SK-N-MC (cell line): ENCODE results near the gene BMP10.

ENCODE experiments used
- DNase-seq: peaks from one replicate; pipeline ENCODE4 v3.0.0-alpha.2; 2011; ENCODE audit warnings: low read depth, low spot score
- H3K27ac ChIP-seq: fragments of 200-600 bp; sonication (generic); 2 replicates; pipeline ENCODE4 v1.5.1; 2016; ENCODE audit warnings: mixed run types
- H3K36me3 ChIP-seq: fragments of 200-600 bp; sonication (generic); 2 replicates; pipeline ENCODE4 v1.6.1; 2017; ENCODE audit warnings: antibody characterized with exemption, low read length, mixed read lengths; ENCODE audit not compliant: insufficient read depth
- H3K4me3 ChIP-seq: fragments of 200-600 bp; sonication (generic); 2 replicates; pipeline ENCODE4 v1.5.1; 2016
- H3K9ac ChIP-seq: fragments of 200-600 bp; sonication (generic); 2 replicates; pipeline ENCODE4 v1.8.0; 2017; ENCODE audit warnings: mixed run types, mixed read lengths; ENCODE audit not compliant: insufficient read length
- H3K9me3 ChIP-seq: fragments of 200-600 bp; sonication (generic); 2 replicates; pipeline ENCODE4 v1.6.1; 2017; ENCODE audit warnings: low read depth, mild to moderate bottlenecking, antibody characterized with exemption, low read length, moderate library complexity, mixed read lengths
- EZH2 ChIP-seq: fragments of 200-600 bp; sonication (generic); IDR thresholded peaks from one replicate; pipeline ENCODE4 v1.6.1; 2017; ENCODE audit warnings: antibody characterized with exemption
- FOXP2 ChIP-seq: optimal IDR thresholded peaks from 2 replicates; pipeline ENCODE3; 2011; ENCODE audit warnings: mild to moderate bottlenecking, moderate library complexity; ENCODE audit not compliant: insufficient read depth; ENCODE audit errors: extremely low read length, control extremely low read depth
- POLR2AphosphoS5 ChIP-seq: IDR thresholded peaks from 2 replicates; pipeline ENCODE4 v1.6.1; 2012; ENCODE audit warnings: mild to moderate bottlenecking, low read depth, low read length, borderline replicate concordance

Gene BMP10

DNA sequence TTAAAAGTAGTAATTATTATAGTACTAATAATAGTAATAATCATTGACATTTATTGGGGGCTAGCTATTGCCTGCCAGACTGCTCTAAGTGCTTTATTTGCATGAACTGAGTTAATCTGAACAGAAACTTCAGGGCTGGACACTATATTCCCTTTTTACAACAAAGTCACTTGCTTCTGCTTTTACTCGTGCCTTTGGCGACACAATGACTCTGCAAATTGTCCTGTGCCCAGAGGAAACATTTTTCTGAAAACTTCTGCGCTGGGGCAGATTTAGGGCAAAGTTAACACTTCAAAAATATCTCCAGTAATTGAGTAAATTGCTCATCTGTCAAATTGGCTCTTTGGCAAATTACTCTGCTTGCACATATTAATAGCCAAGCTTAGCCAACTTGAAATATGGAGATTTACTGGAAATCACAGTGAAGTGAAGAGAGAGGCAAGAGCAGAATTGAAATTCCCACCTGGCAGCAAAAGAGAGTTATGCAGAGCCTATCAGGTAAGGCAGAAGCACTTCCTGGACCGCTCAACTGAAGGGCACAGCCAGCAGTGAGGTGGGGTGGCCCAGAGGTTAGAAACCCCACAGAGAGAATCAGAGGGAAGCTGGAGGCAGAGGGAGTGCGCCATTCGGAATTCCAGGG lies 36.3 kb downstream of the BMP10 start:
- no peak for DNase-seq
- Histone ChIP-seq H3K9ac (no peak overlapping the region), H3K27ac (no peak overlapping the region)

DNA sequence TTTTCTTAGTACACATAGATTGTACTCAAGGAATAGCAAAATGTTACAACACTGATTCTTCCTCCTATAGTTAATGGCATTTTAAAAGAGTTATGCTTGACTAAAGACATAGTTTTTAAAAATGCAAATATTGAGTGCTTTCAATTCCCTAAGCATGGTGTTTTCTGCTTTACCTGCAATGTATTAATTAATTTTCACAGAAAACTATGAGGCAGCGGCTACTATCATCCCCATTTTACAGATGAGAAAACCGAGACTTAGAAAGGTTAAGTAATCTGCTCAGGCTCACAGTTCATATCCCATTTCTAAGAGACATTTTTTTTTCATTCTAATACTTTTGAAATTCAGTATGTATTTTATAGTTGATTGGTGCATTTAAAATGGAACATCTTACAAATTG lies 38.0 kb downstream of the BMP10 start:
- Histone ChIP-seq H3K36me3 (no peaks in the 10 kb centered on the region), H3K9me3 (no peaks in the 10 kb centered on the region), H3K4me3 (no peak overlapping the region), H3K27ac (no peak overlapping the region), H3K9ac (no peak overlapping the region)
- TF ChIP-seq FOXP2 (no peak), POLR2AphosphoS5 (no peak), EZH2 (no peak)
- no peak for DNase-seq

More for the DNA sequence above, 36.3 kb downstream of the BMP10 start:
- Histone ChIP-seq H3K4me3 (no peak overlapping the region), H3K9me3 (no peaks in the 10 kb centered on the region), H3K36me3 (no peaks in the 10 kb centered on the region)
- TF ChIP-seq POLR2AphosphoS5 = no peak
- no peak for TF ChIP-seq EZH2
- no peak for TF ChIP-seq FOXP2

DNA sequence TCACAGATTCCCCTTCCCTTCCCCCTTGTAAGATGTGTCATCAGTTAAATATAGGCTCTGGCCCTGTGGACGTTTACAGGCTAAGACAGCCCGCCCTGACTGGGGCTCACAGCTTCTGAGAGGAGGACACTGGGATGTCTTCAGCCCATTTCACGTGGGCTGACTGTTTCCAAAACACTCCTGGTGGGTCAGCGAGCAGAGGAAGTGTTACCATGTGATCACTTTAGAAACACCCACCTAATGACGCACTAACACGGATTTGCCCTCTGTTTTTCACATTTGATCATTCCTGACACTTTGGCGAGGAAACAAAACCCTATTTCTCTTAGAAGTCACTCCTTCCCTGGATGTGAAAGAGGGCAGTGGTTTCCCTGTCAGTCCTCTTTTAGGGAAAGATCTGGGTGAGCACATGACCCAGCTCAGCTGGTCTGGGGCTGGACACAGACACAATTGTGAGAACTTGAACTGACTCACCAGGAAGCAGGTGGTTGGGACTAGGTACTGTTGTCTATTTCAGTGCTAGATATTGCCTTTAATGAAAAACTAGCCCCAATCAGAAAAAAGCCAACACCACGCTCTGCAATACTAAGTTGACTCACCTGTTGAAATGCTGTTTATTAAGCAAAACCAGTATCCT lies 38.8 kb downstream of the BMP10 start:
- Histone ChIP-seq H3K4me3 (no peak overlapping the region), H3K27ac (no peak overlapping the region), H3K36me3 (no peaks in the 10 kb centered on the region), H3K9ac (no peak overlapping the region), H3K9me3 (no peaks in the 10 kb centered on the region)
- no peak for DNase-seq
- no peak for TF ChIP-seq EZH2
- no peak for TF ChIP-seq FOXP2
- no peak for TF ChIP-seq POLR2AphosphoS5

DNA sequence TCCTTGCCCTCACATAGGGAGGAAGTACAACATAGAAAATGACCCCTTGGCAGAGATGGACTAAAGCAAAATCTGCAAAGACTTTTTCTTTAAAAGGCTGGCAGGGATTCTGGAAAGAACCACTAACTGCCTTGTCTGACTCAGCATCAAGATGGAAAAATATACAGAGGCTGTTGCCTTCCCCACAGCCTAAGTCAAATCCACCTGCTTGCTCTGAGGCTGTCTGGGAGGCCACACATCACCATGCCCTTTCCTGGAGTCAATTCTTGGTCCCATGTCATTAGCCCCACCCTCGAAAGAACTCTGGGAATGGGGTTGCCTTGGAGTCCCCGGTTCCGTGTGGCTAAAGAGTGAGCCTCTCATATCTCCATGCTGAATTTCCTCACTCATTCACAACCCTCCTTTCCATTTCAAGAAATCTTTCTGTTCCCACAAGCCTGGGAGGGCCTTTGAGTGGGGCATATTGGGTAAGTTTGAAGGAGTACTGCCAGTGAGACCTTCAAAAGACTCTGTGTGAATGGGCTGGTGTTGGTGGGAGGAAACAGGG lies 39.4 kb downstream of the BMP10 start:
- Histone ChIP-seq H3K36me3 (no peaks in the 10 kb centered on the region), H3K4me3 (no peak overlapping the region), H3K9me3 (no peaks in the 10 kb centered on the region), H3K9ac (no peak overlapping the region), H3K27ac (no peak overlapping the region)
- no peak for DNase-seq
- TF ChIP-seq FOXP2 = no peak

DNA sequence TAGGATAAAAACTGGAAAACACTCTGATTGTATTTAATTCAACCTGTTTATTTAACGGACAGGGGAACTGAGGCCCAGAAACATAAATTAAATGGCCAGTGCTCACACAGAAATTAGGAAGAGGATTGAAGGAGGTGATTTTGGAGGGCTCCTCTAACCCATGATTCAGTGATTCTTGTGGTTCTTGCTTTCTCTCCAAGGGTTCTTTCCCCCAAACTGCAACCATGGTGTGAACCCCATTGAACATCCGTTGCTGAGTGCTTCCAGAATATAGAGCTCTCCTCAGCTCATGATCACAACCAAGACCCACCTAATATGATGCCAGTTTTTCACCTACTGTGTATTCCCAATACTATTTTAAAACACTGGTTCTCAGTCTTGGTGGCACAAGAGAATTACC lies 41.4 kb downstream of the BMP10 start:
- TF ChIP-seq POLR2AphosphoS5 (no peak), FOXP2 (no peak), EZH2 (no peak)
- Histone ChIP-seq H3K27ac (peak overlapping the region; percentile 39; the same call in 1 of the 2 replicates), H3K9ac (no peak overlapping the region), H3K36me3 (no peaks in the 10 kb centered on the region), H3K4me3 (peak overlapping the region; percentile 57), H3K9me3 (no peaks in the 10 kb centered on the region)
- no peak for DNase-seq

DNA sequence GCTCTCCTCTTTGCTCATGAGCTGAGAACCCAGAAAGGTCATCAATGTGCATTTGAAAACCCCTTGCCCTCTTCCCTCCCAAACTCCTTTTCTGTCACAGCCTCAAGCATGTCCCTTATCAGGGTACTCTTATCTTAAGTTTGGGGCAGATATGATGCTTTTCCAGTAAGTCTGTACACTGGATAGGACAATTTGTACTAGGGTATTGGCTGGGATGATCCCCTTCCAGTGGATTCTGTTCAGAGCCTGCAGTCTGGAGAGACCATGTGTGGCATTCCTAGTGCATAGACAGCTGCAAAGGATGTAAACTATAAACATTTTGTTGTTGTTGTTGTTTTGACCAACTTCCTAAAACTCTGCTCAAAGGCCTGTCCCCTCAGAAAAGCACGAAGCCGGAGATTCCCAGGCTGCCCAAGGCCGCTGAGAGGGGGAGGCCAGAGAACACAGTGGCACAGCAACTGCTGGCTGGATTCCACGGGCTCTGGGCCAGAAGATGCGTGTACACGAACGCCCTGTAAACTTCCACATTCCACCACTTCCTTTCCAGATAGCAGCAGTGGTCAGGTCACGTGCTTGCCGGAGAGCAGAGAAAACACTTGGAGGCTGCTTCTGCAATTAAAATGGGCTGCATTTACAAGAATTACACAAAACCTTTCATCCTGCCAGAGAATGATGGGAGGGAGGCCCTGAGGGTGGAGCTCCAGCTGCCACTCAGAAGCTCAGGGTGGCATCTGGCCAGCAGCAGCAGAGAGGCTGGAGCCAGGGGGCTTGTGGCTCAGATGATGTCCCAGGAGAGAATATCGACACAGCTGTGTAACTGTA lies 42.1 kb downstream of the BMP10 start:
- DNase-seq = peak; percentile 96
- TF ChIP-seq FOXP2 (peak; percentile 99), EZH2 (no peak), POLR2AphosphoS5 (peak; percentile 41; the same call in 1 of the 2 replicates)
- H3K36me3 ChIP-seq = no peaks in the 10 kb centered on the region
- peak overlapping the region; percentile 57 for H3K4me3 ChIP-seq
- peak overlapping the region; percentile 67; the same call in 1 of the 2 replicates for H3K27ac ChIP-seq
- H3K9me3 ChIP-seq = no peaks in the 10 kb centered on the region
- H3K9ac ChIP-seq = no peak overlapping the region

DNA sequence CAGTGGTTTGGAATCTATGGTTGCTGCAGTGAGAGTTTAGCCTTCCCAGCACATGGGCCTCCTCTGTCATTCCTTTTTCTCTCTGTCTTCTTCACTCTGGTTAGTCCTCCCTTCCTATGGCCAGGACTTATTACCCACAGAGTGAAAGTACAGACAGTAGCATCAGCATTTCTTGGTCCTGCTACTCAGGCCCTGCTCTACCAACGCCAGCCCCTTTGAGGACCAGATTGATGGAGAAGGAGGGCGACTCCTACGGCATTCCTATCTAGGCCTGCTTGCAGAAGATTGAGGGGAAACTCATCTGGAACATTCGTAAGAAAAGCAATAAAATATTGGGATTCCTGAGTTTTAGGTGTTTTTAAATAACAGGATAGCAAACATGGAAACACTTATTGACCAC lies 43.5 kb downstream of the BMP10 start:
- H3K27ac ChIP-seq = no peak overlapping the region
- TF ChIP-seq POLR2AphosphoS5 = no peak
- no peak for TF ChIP-seq FOXP2
- no peak for TF ChIP-seq EZH2
- H3K9me3 ChIP-seq = no peaks in the 10 kb centered on the region
- no peak overlapping the region for H3K4me3 ChIP-seq
- H3K9ac ChIP-seq = no peak overlapping the region
- H3K36me3 ChIP-seq = no peaks in the 10 kb centered on the region
- no peak for DNase-seq

DNA sequence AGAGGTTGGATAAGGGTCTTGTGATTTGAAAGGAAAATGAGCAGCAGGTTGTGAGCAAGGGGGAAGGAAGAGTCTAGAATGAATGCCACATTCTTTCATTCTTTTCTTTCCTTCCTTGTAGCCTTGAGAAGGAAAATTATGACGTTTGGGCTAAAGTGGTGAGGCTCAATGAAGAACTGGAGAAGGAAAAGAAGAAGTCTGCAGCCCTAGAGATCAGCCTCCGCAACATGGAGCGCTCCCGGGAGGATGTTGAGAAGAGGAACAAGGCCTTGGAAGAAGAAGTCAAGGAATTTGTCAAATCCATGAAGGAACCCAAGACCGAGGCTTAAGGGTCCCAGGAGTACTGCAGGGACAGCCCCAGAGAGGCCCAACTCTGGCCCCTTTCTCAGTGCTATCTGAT lies 45.3 kb downstream of the BMP10 start:
- Histone ChIP-seq H3K9me3 (no peaks in the 10 kb centered on the region), H3K4me3 (no peak overlapping the region), H3K9ac (no peak overlapping the region), H3K27ac (no peak overlapping the region), H3K36me3 (no peaks in the 10 kb centered on the region)
- TF ChIP-seq POLR2AphosphoS5 = no peak
- no peak for TF ChIP-seq EZH2
- TF ChIP-seq FOXP2 = no peak
- DNase-seq = no peak
